ENCODE data around the gene PIK3R6. TPM values are rescaled to one million over a fixed set of nuclear protein-coding genes. Genes with fewer than 3 reads are reported as not detected.

The PIK3R6 gene
- total RNA-seq, 1 experiment from 2014 or later = not detected

DNA sequence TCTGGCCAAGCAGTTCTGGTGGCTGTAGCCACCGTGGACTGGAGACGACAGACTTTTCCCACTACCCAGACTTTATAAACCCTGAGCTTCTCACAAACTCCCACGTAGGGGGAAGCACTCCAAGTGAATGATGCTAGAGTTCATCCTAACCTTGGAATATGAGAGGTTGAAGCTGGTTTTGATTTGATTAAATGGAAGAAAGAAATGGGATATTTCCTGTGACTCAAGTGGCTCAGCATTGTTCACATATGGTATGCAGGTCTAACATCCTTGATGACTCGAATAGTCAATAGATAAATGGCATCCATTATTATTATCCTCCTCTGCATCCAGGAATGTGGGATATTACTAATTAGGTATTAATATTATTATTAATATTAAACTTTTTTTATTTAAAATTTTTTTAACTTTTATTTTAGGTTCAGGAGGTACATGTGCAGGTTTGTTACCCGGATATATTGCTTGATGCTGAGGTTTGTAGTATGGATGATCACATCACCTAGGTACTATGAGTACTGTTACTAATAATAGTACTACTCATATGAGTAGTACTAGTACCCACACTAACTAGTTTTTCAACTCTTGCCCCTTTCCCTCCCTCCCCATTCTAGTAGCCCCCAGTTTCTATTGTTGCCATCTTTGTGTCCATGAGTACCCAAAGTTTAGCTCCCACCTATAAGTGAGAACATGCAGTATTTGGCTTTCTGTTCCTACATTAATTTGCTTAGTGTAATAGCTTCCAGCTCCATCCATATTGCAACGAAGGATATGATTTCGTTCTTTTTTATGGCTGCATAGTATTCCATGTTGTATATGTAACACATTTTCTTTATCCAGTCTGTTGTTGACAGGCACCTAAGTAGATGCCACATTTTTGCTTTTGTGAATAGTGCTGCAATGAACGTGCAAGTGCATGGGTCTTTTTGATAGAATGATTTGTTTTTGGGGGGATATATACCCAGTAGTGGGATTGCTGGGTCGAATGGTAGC is 22.9 kb downstream of the PIK3R6 start:
- Histone ChIP-seq H3K27me3 (no peaks in the 10 kb centered on the region), H3K4me3 (no peak overlapping the region), H3K36me3 (no peaks in the 10 kb centered on the region), H3K9me3 (no peaks in the 10 kb centered on the region)
- no peak for DNase-seq

DNA sequence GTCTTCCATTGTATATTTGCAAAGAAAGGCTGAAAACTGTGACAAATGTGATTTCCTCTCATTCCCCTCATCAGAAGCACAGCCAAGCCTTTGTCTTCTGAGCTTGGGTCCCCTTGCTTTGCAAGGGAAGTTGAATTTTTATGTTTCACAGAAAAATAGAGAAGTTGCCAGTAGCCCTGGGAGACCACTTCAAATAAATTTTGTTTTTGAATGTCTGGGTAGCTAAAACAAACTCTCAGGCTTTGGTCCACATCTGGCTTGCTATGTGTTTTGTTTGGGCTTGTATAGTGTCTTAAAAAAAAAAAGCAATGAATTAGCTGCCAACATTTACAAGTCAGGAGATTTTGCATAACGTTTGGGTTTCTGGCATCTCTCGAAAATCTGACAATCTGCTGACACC is 24.1 kb downstream of the PIK3R6 start:
- Histone ChIP-seq H3K27me3 (no peaks in the 10 kb centered on the region), H3K4me3 (no peak overlapping the region), H3K9me3 (no peaks in the 10 kb centered on the region), H3K36me3 (no peaks in the 10 kb centered on the region)
- no peak for DNase-seq

DNA sequence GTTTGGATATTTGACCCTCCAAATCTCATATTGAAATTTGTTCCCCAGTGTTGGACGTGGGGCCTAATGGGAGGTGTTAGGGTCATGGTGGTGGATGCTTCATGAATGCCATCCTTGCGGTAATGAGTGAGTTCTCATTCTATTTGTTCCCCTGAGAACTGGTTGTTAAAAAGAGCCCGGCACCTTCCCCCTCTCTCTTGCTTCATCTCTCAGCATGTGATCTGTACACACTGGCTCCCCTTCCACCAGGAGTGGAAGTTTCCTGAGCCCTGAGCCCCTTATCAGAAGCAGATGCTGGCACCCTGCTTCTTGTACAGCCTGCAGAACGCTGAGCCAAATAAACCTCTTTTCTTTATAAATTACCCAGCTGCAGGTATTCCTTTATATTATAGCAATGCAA is 25.6 kb downstream of the PIK3R6 start:
- H3K4me3 ChIP-seq = no peak overlapping the region
- H3K36me3 ChIP-seq = no peaks in the 10 kb centered on the region
- no peaks in the 10 kb centered on the region for H3K27me3 ChIP-seq
- no peak for DNase-seq
- no peaks in the 10 kb centered on the region for H3K9me3 ChIP-seq

DNA sequence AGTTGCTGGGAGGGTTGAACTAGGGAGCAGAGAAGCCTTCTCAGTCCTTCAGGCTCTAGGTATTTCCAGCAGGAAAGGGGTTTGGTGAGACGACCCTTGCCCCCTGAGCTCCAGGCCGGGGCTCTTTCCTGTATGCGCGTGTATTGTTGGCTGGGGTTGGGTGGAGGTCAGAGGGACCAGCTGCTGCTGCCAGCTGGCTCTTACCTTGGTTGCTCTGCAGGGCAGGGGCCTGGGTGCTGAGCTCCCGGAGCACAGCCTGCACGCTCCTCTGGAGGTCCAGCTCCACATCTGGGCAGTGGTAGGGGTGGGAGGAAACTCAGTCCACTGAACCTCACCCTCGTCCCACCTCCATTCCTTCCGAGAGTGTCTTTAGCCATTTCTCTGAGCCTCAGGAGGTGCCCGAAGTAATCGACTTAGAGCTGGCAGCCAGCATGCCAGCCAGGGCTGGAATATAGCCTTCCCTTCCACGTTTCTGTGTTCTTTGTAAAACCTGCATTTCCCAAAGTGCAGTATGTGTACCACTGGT is 28.0 kb downstream of the PIK3R6 start:
- H3K4me3 ChIP-seq = no peak overlapping the region
- no peaks in the 10 kb centered on the region for H3K27me3 ChIP-seq
- DNase-seq = no peak
- H3K9me3 ChIP-seq = no peaks in the 10 kb centered on the region
- H3K36me3 ChIP-seq = no peaks in the 10 kb centered on the region

DNA sequence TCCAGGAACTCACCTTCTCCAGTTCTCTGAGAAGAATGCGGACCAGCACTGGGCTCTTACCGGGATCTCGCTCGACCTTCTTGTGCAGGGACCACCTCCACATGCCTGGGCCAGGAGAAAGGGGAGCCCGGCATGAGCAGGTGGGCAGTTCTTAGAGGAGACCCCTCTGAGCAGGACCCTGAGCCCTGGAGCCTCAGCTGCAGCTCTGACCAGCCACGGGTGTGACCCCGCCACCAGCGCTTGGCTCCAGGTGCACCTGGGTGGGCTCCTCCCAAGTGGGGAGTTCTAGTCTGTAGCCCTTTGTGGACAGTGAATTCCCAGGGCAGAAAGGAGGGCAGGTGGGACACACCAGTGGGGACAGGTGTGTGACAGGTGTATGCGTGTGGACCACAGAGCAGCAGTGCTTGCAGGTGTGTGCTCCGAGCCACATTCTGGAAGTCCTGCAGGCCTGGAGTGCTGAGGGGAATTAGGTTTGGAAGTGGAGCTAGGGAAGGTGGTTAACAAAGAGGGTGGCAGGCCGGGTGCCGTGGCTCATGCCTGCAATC is 28.9 kb downstream of the PIK3R6 start:
- Histone ChIP-seq H3K36me3 (no peaks in the 10 kb centered on the region), H3K9me3 (no peaks in the 10 kb centered on the region), H3K4me3 (no peak overlapping the region), H3K27me3 (no peaks in the 10 kb centered on the region)
- no peak for DNase-seq

DNA sequence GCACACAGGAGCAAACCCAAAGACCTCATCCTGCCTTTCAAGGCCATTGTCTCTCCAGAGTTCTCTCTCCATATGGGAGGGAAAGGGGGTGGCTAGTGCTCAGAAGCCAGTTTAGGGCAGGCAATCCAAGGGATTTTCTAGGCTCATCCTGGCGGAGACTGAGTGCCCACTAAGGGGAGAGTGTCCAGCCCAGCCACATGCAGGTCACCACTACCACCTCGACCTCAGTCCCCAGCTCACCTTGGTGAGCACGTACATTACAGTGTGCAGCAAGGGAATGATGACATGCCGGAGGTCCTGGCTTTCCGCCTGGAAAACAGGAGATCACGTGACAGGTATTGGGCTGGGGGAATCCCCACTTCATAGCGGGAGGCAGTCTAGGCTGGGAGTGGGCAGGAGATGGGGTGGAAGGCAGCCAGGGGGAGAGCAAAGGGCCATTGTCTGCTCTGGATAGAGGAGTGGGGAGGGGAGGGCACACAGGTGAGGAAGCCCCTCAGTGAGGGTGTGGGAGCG is 29.9 kb downstream of the PIK3R6 start:
- Histone ChIP-seq H3K4me3 (no peak overlapping the region), H3K9me3 (no peaks in the 10 kb centered on the region), H3K36me3 (no peaks in the 10 kb centered on the region), H3K27me3 (no peaks in the 10 kb centered on the region)
- DNase-seq = no peak

DNA sequence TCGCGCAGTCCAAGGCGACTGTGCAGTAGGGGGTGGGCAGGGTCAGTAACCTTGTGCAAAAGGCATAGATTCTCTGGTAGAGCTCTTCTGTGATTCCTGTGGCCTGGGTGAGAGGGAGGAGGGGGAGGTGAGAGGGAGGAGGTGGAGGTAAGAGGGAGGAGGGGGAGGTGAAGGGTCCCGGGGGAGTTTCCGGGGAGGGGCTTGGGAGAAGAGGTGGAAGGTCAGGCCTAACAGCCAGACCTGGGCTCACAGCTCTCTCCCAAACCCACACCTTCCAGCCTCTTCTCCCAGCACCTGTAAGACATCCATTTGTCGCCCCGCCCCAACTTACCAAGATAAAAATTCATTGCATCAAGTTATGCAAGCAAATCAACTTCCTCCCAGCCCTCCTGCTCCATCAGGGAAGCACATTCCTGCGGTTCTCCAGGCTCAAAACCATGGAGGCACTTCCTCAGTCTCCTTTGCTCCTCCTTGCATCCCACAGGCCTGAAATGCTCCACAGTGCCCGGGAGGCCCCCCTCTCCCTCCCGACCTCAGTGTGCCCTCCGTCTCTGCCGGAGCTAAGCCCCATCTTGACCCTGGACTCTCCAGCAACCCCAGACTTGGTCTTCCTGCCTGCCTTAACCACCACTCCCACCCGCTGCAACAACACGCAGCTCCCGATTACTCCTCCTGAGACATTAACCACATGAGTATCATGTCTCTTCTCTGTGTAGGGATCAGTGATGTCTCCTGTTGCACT is 30.5 kb downstream of the PIK3R6 start:
- H3K27me3 ChIP-seq = 0 out of 2 replicates have a peak, but pooled peaks cover under 1% of the 10 kb centered on the region
- no peak for DNase-seq
- H3K36me3 ChIP-seq = no peaks in the 10 kb centered on the region
- no peaks in the 10 kb centered on the region for H3K9me3 ChIP-seq
- H3K4me3 ChIP-seq = no peak overlapping the region

DNA sequence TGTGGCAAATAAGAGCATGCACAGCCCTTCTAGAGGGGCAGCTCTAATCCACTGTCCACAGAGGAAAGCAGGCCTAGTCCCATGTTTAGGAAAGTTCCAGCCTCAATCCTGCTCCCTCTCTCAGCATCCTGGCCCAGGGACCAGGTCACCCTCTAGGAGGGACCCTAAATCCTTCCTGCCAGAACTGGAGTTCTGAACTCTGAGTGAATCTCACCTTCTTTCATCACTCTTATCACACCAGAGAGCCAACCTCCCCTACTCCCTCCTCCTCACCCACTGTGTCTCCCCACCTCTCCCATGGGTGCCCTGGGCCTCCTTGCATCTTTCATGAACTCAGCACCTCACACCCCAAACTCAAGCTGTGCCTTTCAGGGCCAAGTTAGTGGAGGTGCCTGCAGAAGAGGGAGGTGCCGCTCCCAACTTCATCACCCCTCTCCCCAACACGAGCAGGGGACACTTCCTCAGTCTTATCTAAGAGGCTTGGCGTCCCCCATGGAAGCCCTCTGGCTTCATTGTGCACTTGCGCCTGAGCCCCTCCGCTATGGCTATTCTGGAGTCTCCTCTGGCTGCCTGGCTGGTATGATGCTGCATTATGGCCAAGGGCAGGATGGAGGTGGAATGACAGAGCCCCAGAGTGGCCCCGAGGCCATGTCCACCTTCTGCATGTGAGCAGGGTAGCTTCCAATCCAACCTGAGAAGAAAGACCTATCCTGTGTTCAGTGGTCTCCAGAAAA is 31.7 kb downstream of the PIK3R6 start:
- H3K4me3 ChIP-seq = no peak overlapping the region
- no peak for DNase-seq
- 0 out of 2 replicates have a peak, but pooled peaks cover 2% of the 10 kb centered on the region for H3K27me3 ChIP-seq
- H3K36me3 ChIP-seq = no peaks in the 10 kb centered on the region
- H3K9me3 ChIP-seq = no peaks in the 10 kb centered on the region

DNA sequence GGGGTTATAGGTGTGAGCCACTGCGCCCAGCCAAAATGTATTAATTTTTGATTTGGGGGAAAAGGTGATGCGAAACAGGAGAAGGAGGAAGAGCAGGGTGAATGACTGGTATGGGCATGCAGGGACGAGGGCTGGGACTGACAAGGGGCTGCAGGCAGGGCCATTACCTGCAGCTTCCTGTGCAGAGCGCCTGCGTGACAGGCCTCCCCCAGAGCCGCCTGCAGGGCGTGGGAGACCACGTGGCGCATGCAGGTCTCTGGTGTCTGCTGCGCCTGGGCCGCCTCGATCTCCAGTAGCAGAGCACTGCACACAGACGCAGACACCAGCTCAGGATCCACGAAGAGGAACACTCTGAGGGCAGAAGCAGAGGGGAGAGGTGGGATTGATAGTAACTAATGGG is 32.4 kb downstream of the PIK3R6 start:
- no peaks in the 10 kb centered on the region for H3K36me3 ChIP-seq
- 0 out of 2 replicates have a peak, but pooled peaks cover 2% of the 10 kb centered on the region for H3K27me3 ChIP-seq
- no peak overlapping the region for H3K4me3 ChIP-seq
- no peaks in the 10 kb centered on the region for H3K9me3 ChIP-seq
- DNase-seq = no peak

DNA sequence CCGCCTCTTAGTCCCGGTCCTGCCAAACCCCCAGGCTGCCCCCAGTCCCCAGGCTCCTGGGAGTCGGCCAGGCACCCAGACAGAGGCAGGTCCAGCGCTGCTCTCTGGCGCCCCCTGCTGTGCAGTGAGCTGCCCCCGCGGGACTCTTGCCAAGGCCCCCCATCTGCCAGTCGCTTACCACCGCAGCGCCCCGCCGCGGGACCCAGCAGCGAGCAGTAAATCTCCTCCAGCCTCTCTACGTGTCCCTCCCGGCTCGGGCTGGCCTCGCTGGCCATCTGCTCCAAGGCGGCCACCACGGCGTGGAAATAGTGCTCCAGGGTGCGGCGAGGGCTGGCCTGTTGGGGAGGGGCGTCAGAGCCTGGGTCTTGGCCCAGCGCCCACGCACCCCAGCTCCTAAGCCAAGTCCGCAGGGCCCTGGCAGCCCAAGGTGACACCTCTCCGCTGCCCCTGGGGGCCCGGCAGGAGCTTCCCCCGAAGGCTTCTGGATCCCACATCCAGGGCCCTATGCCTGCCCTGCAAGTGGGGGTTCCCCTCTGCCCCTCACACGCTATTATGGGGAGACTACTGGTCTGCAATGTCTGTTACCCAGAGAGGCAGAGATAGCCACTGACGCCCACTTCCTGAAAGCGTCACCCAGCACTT is 34.6 kb downstream of the PIK3R6 start:
- H3K9me3 ChIP-seq = no peaks in the 10 kb centered on the region
- 0 out of 2 replicates have a peak, but pooled peaks cover 2% of the 10 kb centered on the region for H3K27me3 ChIP-seq
- H3K4me3 ChIP-seq = no peak overlapping the region
- H3K36me3 ChIP-seq = no peaks in the 10 kb centered on the region
- DNase-seq = peak; percentile 38

DNA sequence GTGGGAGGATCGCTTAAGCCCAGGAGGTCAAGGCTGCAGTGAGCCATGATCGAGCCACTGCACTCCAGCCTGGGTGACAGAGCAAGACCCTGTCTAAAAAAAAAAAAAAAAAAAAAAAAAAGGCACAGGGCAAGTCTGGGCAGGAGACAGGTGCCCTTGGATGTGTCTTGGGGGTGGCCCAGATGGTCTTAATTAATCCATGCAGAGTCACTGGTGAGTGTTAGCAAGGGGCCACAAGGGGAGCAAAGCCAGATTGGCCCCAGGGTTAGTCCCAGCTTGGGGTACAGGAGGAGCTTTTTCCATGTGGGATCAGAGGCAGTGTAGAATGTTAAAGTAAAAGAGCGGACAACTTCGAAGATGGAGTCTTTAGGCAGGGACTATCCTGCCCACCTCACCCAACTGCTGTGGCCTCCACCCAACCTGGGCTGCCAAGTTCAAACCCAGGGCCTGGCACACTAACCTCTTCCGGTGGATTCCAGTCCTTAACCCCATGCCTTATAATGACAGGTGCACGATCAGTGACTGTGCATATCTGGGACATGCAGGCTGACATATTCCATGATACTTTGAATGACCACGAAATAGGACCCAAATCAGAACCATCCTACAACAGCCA is 36.1 kb downstream of the PIK3R6 start:
- no peaks in the 10 kb centered on the region for H3K36me3 ChIP-seq
- H3K9me3 ChIP-seq = no peaks in the 10 kb centered on the region
- H3K4me3 ChIP-seq = no peak overlapping the region
- DNase-seq = no peak
- 0 out of 2 replicates have a peak, but pooled peaks cover 2% of the 10 kb centered on the region for H3K27me3 ChIP-seq

DNA sequence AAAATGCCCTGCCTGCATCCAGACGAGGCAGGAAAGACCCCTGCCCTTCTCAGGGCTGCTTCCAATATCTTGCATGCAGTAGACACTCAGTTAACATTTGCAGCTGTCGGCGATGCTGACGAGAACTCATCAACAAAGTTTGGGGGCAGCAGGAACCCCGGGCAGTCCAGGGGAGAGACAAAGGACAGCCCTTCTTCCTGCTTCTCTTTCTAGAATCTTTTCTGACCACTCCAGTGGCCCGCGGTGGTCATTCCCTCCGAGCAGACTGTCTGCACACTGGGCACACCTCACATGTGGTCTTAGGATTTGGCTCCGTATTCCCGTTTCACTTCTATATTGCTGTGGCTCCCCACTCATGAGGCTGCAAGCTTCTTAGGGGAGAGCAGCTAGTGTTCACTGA is 37.3 kb downstream of the PIK3R6 start:
- no peak overlapping the region for H3K4me3 ChIP-seq
- no peak for DNase-seq
- H3K36me3 ChIP-seq = no peaks in the 10 kb centered on the region
- H3K27me3 ChIP-seq = 0 out of 2 replicates have a peak, but pooled peaks cover 2% of the 10 kb centered on the region
- no peaks in the 10 kb centered on the region for H3K9me3 ChIP-seq

DNA sequence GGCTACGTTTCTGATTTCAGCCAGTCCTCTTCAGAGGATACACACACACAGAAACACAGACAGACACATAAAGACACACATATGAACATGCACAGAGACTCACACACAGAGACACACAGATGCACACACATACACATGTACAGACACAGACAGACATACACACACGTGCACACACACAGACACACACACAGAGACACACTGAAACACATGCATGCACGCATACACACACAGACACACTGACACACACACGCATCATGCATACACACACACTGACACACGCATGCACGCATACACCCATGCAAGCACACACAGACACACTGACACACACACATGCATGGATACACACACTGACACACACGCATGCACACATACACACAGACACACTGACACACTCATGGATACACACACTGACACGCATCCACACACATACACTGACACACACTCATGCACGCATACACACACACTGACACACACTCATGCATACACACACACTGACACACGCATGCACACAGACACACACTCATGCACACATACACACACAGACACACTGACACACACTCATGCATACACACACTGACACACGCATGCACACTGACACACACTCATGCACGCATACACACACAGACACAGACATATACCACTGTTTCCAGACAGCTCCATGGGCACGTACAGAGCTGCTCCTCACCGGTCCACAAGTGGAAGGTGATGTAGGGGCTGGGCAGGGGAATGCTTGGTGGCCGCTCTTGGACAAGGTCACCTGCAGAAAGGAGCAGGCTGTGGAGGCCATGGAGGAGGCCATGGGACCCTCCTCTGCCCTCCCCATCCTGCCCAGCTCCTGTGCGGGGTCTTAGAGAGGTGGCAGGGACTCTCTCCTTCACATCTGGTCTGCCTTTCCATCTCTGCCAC is 38.2 kb downstream of the PIK3R6 start:
- Histone ChIP-seq H3K27me3 (0 out of 2 replicates have a peak, but pooled peaks cover 2% of the 10 kb centered on the region), H3K4me3 (no peak overlapping the region), H3K9me3 (peaks cover 3% of the 10 kb centered on the region; the same call in 1 of the 2 replicates), H3K36me3 (no peaks in the 10 kb centered on the region)
- DNase-seq = no peak

DNA sequence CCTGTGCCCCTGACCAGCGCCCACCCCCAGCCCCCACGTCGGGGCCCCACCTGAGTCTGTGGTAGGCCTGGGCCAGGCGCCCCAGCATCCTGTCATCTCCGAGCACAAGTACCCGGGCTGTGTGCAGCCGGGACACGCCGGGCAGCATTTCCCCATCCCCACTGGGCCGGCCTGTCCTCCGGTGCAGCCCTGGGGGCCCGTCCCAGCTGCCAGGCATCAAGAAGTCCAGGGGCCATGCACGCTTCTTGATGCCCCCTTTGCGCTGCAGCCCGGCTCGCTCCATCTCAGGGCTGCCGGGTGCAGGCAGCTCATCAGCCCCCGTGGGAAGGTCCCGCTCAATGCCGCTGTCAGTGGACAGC is 39.0 kb downstream of the PIK3R6 start:
- Histone ChIP-seq H3K9me3 (peaks cover 7% of the 10 kb centered on the region; the same call in 1 of the 2 replicates), H3K36me3 (no peaks in the 10 kb centered on the region), H3K4me3 (no peak overlapping the region), H3K27me3 (0 out of 2 replicates have a peak, but pooled peaks cover 2% of the 10 kb centered on the region)
- no peak for DNase-seq
